ENCODE measurements around the gene TRAF3. TPM values are rescaled to one million over a fixed set of nuclear protein-coding genes. Genes with fewer than 3 reads are reported as not detected.

Gene TRAF3
- total RNA-seq, 1 donor from 2014 or later: 16.7 TPM

GRCh38 chr14:102810523-102810922, 33.3 kb downstream of the TRAF3 start:
- Mint-ChIP-seq H3K4me3 (ENCODE audit: unreplicated experiment) (no peak overlapping the region), H3K36me3 (ENCODE audit: unreplicated experiment) (no peaks in the 10 kb centered on the region), H3K4me1 (ENCODE audit: low read depth, unreplicated experiment) (peaks cover 2% of the 10 kb centered on the region), H3K9me3 (ENCODE audit: unreplicated experiment) (peaks cover 3% of the 10 kb centered on the region), H3K27ac (ENCODE audit: unreplicated experiment) (no peak overlapping the region), H3K27me3 (ENCODE audit: unreplicated experiment) (peaks cover 4% of the 10 kb centered on the region)
- DNase-seq: no peak
- no peak for TF ChIP-seq CTCF (IDR thresholded peaks at IDR 0.05; ENCODE audit: partially characterized antibody, unreplicated experiment)

GRCh38 chr14:102811254-102811963, 34.2 kb downstream of the TRAF3 start:
- Mint-ChIP-seq H3K4me3 (ENCODE audit: unreplicated experiment) (no peak overlapping the region), H3K9me3 (ENCODE audit: unreplicated experiment) (peaks cover 5% of the 10 kb centered on the region), H3K36me3 (ENCODE audit: unreplicated experiment) (no peaks in the 10 kb centered on the region), H3K4me1 (ENCODE audit: low read depth, unreplicated experiment) (peaks cover 2% of the 10 kb centered on the region), H3K27ac (ENCODE audit: unreplicated experiment) (no peak overlapping the region), H3K27me3 (ENCODE audit: unreplicated experiment) (peaks cover 4% of the 10 kb centered on the region)
- TF ChIP-seq CTCF (IDR thresholded peaks at IDR 0.05; ENCODE audit: partially characterized antibody, unreplicated experiment): no peak
- no peak for DNase-seq

DNA sequence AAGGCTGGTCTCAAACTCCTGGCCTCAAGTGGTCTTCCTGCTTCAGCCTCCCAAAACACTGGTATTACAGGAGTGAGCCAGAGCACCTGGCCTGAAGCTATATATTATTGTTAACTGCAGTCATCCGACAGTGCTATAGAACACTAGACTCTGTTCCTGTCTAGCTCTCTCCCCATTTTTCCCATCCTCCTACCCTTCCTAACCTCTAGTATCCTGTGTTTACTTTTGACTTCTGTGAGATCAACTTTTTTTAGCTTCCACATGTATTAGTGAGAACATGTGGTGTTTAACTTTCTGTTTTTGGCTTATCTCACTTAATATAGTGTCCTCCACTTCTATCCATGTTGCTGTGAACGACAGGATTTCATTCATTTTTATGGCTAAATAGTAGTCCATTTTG, 34.7 kb downstream of the TRAF3 start:
- DNase-seq: no peak
- peaks cover 5% of the 10 kb centered on the region for H3K9me3 Mint-ChIP-seq (ENCODE audit: unreplicated experiment)
- no peak overlapping the region for H3K27ac Mint-ChIP-seq (ENCODE audit: unreplicated experiment)
- no peak for TF ChIP-seq CTCF (IDR thresholded peaks at IDR 0.05; ENCODE audit: partially characterized antibody, unreplicated experiment)
- H3K36me3 Mint-ChIP-seq (ENCODE audit: unreplicated experiment): no peaks in the 10 kb centered on the region
- peaks cover under 1% of the 10 kb centered on the region for H3K4me1 Mint-ChIP-seq (ENCODE audit: low read depth, unreplicated experiment)
- peaks cover 4% of the 10 kb centered on the region for H3K27me3 Mint-ChIP-seq (ENCODE audit: unreplicated experiment)
- H3K4me3 Mint-ChIP-seq (ENCODE audit: unreplicated experiment): no peak overlapping the region

DNA sequence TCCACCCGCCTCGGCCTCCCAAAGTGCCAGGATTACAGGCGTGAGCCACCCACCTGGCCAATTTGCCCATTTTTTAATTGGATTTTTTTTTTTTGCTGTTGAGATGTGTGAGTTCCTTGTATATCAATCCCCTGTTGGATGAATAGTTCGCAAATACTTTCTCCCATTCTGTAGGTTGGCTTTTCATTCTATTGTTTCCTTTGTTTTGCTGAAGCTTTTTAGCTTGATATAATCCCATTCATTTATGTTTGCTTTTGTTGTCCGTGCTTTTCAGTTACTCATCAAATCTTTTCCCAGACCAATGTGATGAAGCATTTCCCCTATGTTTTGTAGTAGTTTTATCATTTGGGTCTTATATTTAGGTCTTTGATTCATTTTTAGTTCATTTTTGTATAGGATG, 36.4 kb downstream of the TRAF3 start:
- no peak for TF ChIP-seq CTCF (IDR thresholded peaks at IDR 0.05; ENCODE audit: partially characterized antibody, unreplicated experiment)
- Mint-ChIP-seq H3K4me1 (ENCODE audit: low read depth, unreplicated experiment) (no peaks in the 10 kb centered on the region), H3K27ac (ENCODE audit: unreplicated experiment) (no peak overlapping the region), H3K36me3 (ENCODE audit: unreplicated experiment) (no peaks in the 10 kb centered on the region), H3K27me3 (ENCODE audit: unreplicated experiment) (no peaks in the 10 kb centered on the region), H3K4me3 (ENCODE audit: unreplicated experiment) (no peak overlapping the region), H3K9me3 (ENCODE audit: unreplicated experiment) (peaks cover 5% of the 10 kb centered on the region)
- no peak for DNase-seq

- no peak for DNase-seq
- peaks cover 4% of the 10 kb centered on the region for H3K9me3 Mint-ChIP-seq (ENCODE audit: unreplicated experiment)
- H3K4me1 Mint-ChIP-seq (ENCODE audit: low read depth, unreplicated experiment): peaks cover 6% of the 10 kb centered on the region
- no peaks in the 10 kb centered on the region for H3K36me3 Mint-ChIP-seq (ENCODE audit: unreplicated experiment)
- no peak for TF ChIP-seq CTCF (IDR thresholded peaks at IDR 0.05; ENCODE audit: partially characterized antibody, unreplicated experiment)
- H3K27ac Mint-ChIP-seq (ENCODE audit: unreplicated experiment): no peak overlapping the region
- H3K4me3 Mint-ChIP-seq (ENCODE audit: unreplicated experiment): no peak overlapping the region
- peaks cover 2% of the 10 kb centered on the region for H3K27me3 Mint-ChIP-seq (ENCODE audit: unreplicated experiment)
Measured at GRCh38 chr14:102817318-102817717, 40.1 kb downstream of the TRAF3 start.
